Measurements from ENCODE around the gene CACTIN. TPM values are rescaled to one million over a fixed set of nuclear protein-coding genes. Genes with fewer than 3 reads are reported as not detected.

The CACTIN gene
- total RNA-seq, 4 donors from 2014 or later, result 22.6 to 29.9 (median 27.9) TPM

DNA sequence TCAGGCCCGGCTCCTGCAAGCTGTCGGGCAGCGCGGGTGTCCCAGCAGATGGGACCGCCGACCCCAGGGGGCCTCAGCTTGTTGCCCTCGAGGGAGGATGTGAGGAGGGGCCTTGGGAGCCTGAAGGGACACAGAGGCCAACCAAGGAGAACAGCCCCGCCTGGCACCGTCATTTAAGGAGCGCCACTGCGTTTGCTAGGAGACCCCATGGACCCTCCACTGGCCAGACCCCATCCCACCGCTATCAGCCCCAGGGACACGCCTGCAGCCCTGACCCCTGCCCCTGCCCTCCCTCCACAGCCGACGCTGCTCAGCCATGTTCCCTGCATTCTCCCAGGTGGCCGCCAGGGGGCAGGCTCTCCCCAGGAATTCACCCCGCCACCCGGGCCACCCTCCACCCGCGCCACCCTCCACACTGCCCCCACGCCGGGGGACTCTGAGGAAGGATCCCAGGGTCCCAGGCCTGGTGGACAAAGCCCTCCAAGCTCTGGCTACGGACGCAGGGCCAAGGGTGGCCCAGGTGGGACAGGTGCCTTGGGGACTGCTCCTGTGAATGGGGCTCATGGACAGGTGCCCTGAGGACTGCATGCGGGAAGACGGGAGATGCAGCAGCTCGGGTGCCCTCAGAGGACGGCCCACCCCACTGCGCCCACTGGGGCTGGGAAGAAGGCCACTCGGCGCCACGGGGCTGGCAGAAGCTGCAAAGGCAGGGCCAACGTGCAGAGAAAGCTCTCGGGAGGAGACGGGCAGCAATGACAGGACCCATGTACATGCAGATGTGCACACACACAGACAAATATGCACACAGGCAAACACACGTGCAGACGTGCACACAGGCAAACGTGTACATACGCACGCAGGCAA lies 39.3 kb upstream of the CACTIN start:
- WGBS, result 74% methylated on average over 11 of the region's 40 CpGs
- H3K27ac ChIP-seq, result no peak overlapping the region
- DNase-seq (ENCODE audit: low spot score in 2 of 2), result peak; percentile 86 to 89
- no peaks in the 10 kb centered on the region for H3K9me3 ChIP-seq
- H3K4me3 ChIP-seq, result no peak overlapping the region
- TF ChIP-seq CTCF (IDR thresholded peaks at IDR 0.05) (peak; percentile 85 to 95), POLR2A (IDR thresholded peaks at IDR 0.05) (no peak)
- H3K36me3 ChIP-seq, result peaks cover 36% of the 10 kb centered on the region
- peaks cover 35% of the 10 kb centered on the region for H3K4me1 ChIP-seq
- no peaks in the 10 kb centered on the region for H3K27me3 ChIP-seq

DNA sequence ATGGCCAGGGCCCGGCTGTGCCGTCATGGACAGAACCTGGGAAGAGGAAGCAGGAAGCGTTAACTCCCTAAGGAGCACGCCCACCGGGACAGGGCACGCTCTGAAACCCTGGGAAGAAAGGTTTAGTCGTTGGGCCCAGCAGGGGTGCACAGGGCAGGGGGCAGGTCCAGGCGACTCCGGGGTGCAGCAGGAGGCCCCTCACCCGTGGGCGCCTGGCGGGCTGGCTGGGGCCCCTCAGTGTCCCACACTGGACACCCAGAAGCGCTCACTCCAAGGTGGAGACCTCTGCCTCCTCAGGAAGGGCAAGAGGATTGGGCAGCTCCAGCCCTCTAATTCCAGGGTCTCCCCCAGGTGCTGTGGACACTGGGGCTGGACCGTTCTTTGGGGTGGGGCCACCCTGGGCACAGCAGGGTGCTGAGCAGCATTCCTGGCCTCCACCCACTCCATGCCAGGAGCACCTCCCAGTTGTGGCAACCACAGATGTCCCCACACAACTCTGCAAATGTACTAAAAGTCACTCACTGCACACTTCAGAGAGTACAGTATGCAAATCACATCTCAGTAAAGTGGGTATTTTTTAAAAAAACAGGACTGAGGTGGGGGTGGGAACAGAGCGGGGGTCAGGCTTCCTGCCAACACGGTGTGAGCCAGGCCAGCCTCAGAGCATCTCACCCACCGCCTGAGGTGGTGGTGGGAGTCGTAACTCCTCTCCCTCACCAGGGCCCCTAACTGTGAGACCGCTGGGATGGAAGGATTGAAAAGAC lies 38.5 kb upstream of the CACTIN start:
- peaks cover 26% of the 10 kb centered on the region for H3K4me1 ChIP-seq
- DNase-seq (ENCODE audit: low spot score in 2 of 2), result no peak
- 82% methylated on average over 18 of the region's 19 CpGs for WGBS
- no peaks in the 10 kb centered on the region for H3K9me3 ChIP-seq
- no peaks in the 10 kb centered on the region for H3K27me3 ChIP-seq
- H3K36me3 ChIP-seq, result peaks cover 44% of the 10 kb centered on the region
- H3K4me3 ChIP-seq, result no peak overlapping the region
- H3K27ac ChIP-seq, result no peak overlapping the region
- no peak for TF ChIP-seq POLR2AphosphoS5 (IDR thresholded peaks at IDR 0.05)
- no peak for TF ChIP-seq POLR2A (IDR thresholded peaks at IDR 0.05)
- TF ChIP-seq CTCF (IDR thresholded peaks at IDR 0.05), result no peak
- no peak for TF ChIP-seq EP300 (IDR thresholded peaks at IDR 0.05)

DNA sequence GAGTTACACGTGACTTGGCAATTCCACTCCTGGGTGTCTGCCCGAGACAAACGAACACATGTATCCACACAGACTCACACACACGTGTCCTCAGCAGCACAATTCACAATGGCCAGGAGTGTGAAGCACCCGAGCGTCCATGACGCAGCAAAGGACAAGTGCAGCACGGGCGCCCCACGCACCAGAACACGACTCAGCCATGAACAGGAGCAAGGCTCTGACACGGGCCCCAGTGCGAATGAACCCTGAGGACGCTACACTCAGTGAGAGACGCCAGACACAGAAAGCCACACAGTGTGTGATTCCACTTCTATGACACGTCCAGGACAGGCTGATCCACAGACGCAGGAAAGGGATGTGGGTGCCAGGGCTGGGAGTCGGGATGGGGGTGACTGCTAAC lies 37.2 kb upstream of the CACTIN start:
- Histone ChIP-seq H3K4me1 (peaks cover 14% of the 10 kb centered on the region), H3K4me3 (no peak overlapping the region), H3K9me3 (no peaks in the 10 kb centered on the region), H3K36me3 (peaks cover 55% of the 10 kb centered on the region), H3K27me3 (no peaks in the 10 kb centered on the region), H3K27ac (no peak overlapping the region)
- 93% methylated on average over 15 of the region's 18 CpGs for WGBS
- DNase-seq (ENCODE audit: low spot score in 2 of 2), result no peak
- TF ChIP-seq POLR2AphosphoS5 (IDR thresholded peaks at IDR 0.05) (no peak), POLR2A (IDR thresholded peaks at IDR 0.05) (no peak), CTCF (IDR thresholded peaks at IDR 0.05) (no peak), EP300 (IDR thresholded peaks at IDR 0.05) (no peak)

- peaks cover 8% of the 10 kb centered on the region for H3K4me1 ChIP-seq
- peaks cover 78% of the 10 kb centered on the region for H3K36me3 ChIP-seq
- no peak overlapping the region for H3K27ac ChIP-seq
- no peaks in the 10 kb centered on the region for H3K9me3 ChIP-seq
- H3K4me3 ChIP-seq, result no peak overlapping the region
- TF ChIP-seq EP300 (IDR thresholded peaks at IDR 0.05), result no peak
- TF ChIP-seq CTCF (IDR thresholded peaks at IDR 0.05), result no peak
- TF ChIP-seq POLR2AphosphoS5 (IDR thresholded peaks at IDR 0.05), result no peak
- no peak for TF ChIP-seq POLR2A (IDR thresholded peaks at IDR 0.05)
- no peak for DNase-seq (ENCODE audit: low spot score in 2 of 2)
- 92% methylated on average over 13 of the region's 34 CpGs for WGBS
- no peaks in the 10 kb centered on the region for H3K27me3 ChIP-seq
Measured at GRCh38 chr19:3661284-3662238, 35.0 kb upstream of the CACTIN start.

All from suprapubic skin (tissue), 4 donors.